Tibial nerve (tissue), 3 donors: Measurements from ENCODE around the gene GORASP2.

Experiments
- CTCF ChIP-seq, 5 experiments: fragments of 200-600 bp in 3 of 5; fragments of 450-650 bp in 2 of 5; sonication (generic) in 3 of 5; IDR thresholded peaks; one replicate each; pipeline ENCODE4 v1.5.1; 2016 to 2019; ENCODE audit warnings: antibody characterized with exemption in 5 of 5, mild to moderate bottlenecking in 3 of 5, moderate library complexity in 2 of 5
- POLR2A ChIP-seq, 2 donors: fragments of 450-650 bp; IDR thresholded peaks; one replicate each; pipeline ENCODE4 v1.6.1; 2017; ENCODE audit warnings: antibody characterized with exemption in 2 of 2, mild to moderate bottlenecking in 2 of 2, moderate library complexity in 2 of 2

DNA sequence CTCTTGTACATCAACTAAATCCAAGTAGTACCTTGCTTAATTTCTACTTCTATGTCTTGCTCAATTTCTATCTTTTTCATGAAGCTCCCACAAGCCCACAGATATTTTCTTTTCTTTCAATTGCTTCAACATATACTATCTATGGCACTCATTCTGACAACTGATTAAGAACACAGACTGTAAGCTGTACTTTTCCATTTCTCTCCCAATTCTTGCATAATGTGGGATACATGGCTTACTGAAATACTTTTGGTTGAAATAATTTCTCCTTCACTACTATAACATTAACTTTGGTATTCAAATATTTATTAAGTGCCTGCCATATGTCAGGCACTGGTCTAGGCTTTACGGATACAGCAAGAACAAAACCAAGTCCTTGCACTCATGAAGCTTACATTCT lies 84.8 kb downstream of the GORASP2 start:
- TF ChIP-seq CTCF (IDR thresholded peaks at IDR 0.05): no peak
- TF ChIP-seq POLR2A (IDR thresholded peaks at IDR 0.05): no peak
